Retinal pigment epithelial cell (primary cell): ENCODE results near the gene HOXC6.

ENCODE experiments used
- DNase-seq: peaks from one replicate; pipeline ENCODE4 v3.0.0-alpha.2; 2010; ENCODE audit warnings: low read depth
- H3K4me3 ChIP-seq: 2 replicates; pipeline ENCODE4 v1.5.1; 2011; ENCODE audit warnings: mild to moderate bottlenecking, low read length, control low read depth, moderate library complexity
- TF ChIP-seq, protein P1 (sequence below): conservative IDR thresholded peaks from 2 replicates; pipeline ENCODE4 v1.5.1; 2011; ENCODE audit warnings: low read depth, low read length, control low read depth, inconsistent platforms

HOXC6 gene

DNA sequence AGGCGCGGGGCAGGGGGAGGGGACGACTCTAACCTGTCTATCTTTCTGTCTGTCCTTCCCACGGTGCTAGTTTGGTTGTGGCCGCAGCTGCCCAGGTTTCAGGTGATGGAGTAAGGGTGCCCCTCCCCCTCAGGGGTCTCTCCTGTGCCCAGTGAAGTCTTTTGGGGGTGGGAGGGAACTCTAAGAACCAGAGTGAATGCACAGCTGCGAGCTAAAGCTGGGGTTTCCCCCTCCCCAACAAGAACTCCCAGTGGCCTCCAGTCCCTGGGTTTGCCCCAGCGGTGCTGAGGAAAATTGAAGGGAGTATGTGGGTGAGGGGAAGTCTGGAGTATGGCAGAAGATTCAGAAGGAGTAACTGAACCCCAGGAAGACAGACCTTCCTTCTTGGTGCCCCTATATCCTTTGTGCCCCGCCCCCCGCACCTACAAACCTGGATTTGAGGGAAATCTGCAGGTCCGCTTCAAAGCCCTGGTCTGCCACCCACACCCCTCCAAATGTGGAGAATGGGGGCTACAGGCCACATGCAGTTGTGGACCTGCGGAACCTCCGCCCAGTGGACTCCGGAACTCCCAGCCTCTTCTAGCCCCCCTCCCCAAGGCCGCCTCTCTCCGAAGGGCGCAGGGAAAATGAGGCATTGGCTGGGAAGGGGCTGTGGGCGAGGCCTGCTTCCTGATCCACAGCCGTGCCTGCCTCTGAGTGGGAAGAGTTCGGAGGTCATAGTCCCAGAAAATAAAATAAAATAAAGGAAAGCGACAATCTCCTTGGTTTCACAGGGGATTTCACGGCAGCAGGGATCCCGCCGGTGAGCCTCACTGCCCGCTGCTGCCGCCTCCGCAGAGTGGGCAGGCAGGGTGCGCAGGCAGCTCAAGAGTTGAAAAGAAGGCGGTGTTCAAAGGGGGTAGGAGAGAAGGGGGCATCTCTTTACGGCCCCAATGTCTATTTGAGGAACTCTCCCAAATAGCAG is 31.7 kb upstream of the HOXC6 start:
- no peak overlapping the region for H3K4me3 ChIP-seq
- DNase-seq, result no peak
- TF ChIP-seq, protein P1, sequence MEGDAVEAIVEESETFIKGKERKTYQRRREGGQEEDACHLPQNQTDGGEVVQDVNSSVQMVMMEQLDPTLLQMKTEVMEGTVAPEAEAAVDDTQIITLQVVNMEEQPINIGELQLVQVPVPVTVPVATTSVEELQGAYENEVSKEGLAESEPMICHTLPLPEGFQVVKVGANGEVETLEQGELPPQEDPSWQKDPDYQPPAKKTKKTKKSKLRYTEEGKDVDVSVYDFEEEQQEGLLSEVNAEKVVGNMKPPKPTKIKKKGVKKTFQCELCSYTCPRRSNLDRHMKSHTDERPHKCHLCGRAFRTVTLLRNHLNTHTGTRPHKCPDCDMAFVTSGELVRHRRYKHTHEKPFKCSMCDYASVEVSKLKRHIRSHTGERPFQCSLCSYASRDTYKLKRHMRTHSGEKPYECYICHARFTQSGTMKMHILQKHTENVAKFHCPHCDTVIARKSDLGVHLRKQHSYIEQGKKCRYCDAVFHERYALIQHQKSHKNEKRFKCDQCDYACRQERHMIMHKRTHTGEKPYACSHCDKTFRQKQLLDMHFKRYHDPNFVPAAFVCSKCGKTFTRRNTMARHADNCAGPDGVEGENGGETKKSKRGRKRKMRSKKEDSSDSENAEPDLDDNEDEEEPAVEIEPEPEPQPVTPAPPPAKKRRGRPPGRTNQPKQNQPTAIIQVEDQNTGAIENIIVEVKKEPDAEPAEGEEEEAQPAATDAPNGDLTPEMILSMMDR, result no peak

DNA sequence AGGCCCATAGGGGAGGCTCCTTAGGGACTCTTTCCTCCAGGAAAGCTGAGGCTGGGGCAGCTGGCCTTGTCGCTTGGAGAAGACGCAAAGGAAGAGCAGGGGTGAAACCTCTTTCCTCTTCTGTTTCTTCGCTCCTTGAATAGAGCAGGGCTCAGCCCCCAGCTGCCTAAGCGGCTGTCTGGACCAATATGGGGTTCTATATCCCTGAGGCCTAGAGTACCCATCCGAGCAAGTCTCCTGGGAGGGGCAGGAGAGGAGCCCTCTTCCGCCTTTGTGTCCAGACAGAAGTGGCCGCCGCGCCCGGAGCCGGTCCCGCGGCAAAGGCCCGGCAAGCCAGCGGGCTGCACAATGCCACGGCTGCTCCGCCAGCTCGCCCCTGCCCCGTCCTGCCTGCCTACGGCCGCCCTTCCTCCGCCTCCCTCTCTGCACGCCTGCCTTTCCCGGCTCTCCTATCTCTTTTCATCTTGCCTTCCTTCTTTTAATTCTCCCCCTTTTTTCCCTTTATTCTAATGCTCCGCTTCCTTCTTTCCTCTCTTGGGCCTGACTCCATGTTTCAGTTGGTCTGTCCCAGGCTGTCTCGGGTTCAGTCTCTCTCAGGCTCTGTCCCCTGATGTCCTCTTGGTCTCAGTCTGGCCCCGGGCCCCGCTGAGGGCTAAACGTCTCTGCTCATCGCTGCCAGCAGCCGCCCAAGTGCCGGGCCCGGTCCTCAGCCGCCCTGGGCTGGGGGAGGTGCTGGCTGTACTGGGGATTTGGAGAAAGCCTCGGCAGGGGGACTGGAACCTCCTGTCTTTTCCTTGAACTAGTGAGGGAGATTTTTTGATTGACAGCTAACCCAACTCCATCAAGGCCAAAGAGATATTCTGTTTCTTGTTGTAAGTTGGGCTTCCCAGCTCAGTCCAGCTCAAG is 30.8 kb upstream of the HOXC6 start:
- TF ChIP-seq, protein P1, result no peak
- DNase-seq, result no peak
- H3K4me3 ChIP-seq, result no peak overlapping the region

- TF ChIP-seq, protein P1, result no peak
- DNase-seq, result no peak
- no peak overlapping the region for H3K4me3 ChIP-seq
These were observed 29.9 kb upstream of the HOXC6 start for GRCh38 chr12:53998110-53998899.

GRCh38 chr12:53998900-53999236 is 29.4 kb upstream of the HOXC6 start:
- TF ChIP-seq, protein P1, result no peak
- DNase-seq, result no peak
- H3K4me3 ChIP-seq, result no peak overlapping the region

- TF ChIP-seq, protein P1, result no peak
- no peak overlapping the region for H3K4me3 ChIP-seq
- no peak for DNase-seq
These were observed 28.6 kb upstream of the HOXC6 start for GRCh38 chr12:53999559-54000115.

DNA sequence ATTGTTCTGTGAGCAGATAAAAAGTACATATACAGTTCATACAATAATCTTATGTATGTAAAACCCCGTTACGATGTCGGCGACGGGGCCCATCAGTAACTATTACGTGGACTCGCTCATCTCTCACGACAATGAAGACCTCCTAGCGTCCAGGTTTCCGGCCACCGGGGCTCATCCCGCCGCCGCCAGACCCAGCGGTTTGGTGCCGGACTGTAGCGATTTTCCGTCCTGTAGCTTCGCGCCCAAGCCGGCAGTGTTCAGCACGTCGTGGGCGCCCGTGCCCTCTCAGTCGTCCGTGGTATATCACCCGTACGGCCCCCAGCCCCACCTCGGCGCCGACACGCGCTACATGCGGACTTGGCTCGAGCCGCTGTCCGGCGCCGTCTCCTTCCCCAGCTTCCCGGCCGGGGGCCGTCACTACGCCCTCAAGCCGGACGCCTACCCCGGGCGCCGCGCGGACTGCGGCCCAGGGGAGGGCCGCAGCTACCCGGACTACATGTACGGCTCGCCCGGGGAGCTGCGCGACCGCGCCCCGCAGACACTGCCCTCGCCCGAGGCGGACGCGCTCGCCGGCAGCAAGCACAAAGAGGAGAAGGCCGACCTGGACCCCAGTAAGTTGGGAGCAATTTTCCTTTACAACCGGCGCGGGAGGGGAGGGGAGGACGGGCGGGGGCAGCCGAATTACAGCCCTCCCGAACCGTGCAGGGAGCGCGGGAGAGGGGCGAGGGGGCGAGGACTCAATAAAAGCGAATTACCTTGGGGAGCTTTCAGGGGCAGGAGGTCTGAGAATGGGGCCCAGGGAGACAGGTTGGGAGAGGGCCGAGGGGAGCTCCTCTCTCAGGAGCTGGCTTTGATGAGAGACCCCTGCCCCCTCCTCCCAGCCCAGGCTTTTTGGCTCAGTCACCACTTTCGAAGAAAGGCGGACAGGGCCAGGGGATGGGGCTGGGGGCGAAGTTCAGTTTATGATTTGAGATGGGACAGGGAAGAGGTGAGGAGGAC is 27.8 kb upstream of the HOXC6 start, which contains the start of gene HOXC9:
Gene HOXC9 (plus strand): TSS at position 46 of the 999 bp plus-strand sequence. CDS start 28 bp downstream, at position 74.
- no peak for DNase-seq
- TF ChIP-seq, protein P1, result no peak
- no peak within 1 kb of the TSS for H3K4me3 ChIP-seq
